ENCODE measurements around the gene IRAK1.
"Not testable (repeated sequence)": the region's sequence is repeated elsewhere in the genome, so short reads cannot be mapped to it uniquely, and the experiment has no call there.

IRAK1 gene

DNA sequence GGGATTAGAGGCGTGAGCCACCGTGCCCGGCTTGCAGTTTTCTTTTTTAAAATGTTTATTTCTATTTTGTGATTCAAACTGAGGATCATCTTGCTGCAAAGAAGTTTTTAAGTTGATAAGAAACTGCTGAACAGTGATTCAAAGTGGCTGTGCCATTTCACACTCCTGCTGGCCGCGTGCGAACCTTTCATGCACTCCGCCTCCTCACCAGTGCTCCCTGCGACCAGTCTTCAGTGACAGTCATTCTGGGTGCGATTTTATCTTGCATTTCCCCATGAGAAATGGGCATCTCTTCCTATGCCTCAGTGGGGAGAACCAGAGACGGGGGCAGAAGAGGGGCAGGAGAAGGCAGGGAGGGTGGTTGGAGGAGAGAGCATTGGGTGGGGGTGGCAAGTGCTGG, 25.7 kb downstream of the IRAK1 start:
- DNase-seq, result no peak

DNA sequence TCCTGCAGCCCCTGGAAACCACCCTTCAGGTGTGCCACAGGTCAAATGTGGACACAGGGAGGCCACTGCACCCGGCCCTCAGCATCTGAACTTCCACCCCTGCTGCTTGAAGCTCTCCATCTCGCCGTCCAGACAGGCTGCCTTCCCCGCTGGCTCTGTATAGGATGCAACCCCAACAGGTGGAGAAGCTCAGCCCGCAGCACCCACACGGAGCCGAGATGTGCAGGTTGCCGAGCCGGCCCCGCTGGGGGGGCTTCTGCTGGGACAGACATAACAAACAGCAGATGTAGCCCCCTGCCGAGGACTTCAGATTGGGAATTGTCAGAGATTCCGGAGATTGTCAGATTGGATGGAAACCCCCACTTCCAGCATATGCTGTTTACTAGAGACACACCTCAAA, 26.6 kb downstream of the IRAK1 start:
- no peak for DNase-seq

DNA sequence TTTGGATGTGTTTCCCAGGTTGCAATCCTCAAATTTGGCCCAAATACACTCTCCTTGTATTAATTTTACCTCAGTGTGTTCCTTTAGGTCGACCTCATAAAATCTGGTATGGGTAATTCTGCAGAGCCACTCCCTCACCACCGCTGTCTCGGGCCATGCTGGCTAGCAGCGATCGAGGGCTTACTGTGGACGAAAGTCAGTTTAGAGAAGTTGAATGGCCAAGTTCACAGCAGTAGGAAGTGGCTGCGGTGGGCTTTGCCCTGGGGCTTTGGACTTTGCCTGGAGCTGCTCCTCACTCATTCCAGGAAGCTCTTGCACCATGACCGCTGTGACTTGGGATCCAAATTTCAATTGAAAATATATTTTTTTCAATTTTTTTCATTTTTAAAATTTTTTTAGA, 27.5 kb downstream of the IRAK1 start:
- DNase-seq, result no peak

GRCh38 chrX:153991013-153991580, 28.6 kb downstream of the IRAK1 start:
- DNase-seq, result no peak

GRCh38 chrX:153989973-153990655, 29.6 kb downstream of the IRAK1 start:
- DNase-seq, result no peak

- no peak for DNase-seq
Observed at GRCh38 chrX:153988493-153988892, 31.2 kb downstream of the IRAK1 start.

- DNase-seq, result no peak
Observed at GRCh38 chrX:153984351-153985178, 35.1 kb downstream of the IRAK1 start.

GRCh38 chrX:153983321-153983801, 36.3 kb downstream of the IRAK1 start:
- no peak for DNase-seq

GRCh38 chrX:153981771-153982533, 37.8 kb downstream of the IRAK1 start:
- peak; percentile 56 for DNase-seq

- no peak for DNase-seq
Observed at GRCh38 chrX:153981231-153981630, 38.5 kb downstream of the IRAK1 start.

DNA sequence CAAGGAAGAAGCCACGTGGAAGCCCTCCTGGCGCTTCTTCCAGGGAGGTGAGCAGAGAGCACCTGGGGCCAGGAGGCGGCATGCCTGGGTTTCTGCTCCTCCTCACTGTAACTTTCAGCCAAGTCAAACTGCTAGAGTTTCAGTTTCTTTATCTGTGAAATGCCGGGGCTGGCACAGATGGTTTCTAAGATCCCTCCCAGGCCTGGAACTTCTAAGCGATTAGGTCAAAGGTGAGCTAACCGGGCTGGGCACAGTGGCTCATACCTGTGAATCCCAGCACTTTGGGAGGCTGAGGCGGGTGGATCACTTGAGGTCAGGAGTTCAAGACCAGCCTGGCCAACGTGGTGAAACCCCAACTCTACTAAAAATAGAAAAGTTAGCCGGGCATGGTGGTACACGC, 39.3 kb downstream of the IRAK1 start:
- not testable (repeated sequence) for DNase-seq

DNA sequence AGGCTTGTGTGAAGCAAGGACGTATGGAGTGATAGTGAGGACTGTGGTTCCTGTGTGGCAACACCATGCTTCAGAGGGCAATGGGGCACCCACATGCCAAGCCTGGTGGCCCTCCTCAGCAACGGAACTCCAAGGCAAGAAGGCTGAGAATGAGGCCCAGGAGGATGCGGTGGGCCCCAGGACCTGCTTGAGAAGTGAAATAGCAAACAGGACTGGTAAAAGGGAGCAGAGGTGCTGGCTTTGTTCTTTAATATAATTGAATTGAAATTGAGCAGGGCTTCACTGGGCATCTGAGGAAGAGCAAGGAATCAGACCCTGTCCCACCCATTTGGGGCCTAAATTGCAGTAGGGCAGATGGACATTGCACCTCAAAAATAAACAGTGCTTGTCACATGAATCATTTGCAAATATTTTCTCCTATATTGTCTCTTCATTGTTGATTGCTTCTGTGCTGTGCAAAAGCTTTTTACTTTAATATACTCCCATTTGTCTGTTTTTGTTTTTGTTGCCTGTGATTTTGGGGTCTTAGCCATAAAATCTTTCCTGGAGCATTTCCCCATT, 44.9 kb downstream of the IRAK1 start:
- no peak for DNase-seq

DNA sequence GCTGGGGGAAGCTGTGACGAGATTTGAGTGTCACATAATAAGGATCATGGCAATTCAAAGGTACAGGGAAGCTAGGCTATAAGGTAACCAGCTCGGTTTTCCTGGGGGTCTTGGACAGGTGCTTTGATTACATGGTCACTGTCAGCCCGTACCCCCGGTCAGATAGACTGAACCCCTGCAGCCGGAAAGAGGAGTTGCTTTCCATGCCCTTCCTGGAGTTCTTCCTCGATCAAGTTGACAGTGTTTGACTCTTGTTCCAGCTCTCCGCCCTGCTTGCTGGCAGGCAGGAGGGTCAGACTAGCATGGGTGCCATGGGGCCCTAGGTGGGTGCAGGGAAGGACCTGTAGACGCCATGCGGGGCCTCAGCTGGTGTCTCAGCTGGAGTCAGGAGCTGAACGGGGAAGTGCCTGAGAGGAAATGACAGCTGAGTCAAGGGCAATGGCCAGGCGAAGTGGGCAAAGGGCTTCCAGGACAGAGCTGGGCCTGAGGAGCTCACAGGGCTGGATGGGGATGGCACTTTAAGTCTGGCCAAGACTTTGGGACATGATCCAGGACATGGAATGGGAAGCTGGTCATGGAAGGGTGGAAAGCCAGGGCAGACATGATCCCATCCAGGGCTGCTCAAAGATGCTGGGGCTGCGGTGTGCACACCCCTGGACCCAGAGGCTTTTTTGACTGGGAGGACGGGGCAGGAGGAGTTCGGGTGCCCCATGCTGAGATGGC, 45.5 kb downstream of the IRAK1 start:
- DNase-seq, result no peak

DNA sequence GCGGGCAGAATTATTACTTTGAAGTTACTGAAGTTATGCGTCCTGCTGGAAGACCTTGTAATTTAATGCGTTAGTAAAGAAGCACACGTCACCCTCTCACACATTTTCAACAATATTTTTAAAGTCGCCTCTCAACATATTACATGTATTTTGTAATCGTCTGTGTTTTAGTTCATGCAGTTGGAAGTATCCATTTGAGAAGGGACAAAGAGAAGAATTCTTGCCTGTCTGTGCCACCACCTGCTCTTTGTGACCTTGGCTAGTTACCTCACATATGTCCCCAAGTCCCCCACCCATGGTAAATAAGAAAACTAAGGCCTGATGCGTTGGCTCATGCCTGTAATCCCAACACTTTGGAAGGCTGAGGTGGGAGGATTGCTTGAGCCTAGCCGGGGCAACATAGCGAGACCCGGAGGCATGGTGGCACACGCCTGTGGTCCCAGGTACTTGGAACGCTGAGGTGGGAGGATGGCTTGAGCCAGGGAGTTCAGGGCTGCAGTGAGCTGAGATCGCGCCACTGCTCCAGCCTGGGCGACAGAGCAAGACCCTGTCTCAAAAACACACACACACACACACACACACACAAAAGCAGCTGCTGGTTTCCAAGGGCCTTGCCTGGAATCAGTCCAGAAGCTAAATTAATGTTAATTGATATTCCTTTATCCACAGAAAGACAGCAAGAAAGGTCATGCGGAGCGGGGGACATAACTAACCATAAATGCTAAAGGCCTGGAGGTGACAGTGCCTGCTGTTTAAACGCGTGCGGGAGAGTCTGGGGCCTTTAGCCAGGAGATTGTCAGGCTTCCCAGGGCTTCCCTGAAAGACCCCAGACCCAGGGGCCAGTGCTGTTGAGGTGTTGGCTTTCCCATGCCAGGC, 46.3 kb downstream of the IRAK1 start:
- DNase-seq, result no peak

DNA sequence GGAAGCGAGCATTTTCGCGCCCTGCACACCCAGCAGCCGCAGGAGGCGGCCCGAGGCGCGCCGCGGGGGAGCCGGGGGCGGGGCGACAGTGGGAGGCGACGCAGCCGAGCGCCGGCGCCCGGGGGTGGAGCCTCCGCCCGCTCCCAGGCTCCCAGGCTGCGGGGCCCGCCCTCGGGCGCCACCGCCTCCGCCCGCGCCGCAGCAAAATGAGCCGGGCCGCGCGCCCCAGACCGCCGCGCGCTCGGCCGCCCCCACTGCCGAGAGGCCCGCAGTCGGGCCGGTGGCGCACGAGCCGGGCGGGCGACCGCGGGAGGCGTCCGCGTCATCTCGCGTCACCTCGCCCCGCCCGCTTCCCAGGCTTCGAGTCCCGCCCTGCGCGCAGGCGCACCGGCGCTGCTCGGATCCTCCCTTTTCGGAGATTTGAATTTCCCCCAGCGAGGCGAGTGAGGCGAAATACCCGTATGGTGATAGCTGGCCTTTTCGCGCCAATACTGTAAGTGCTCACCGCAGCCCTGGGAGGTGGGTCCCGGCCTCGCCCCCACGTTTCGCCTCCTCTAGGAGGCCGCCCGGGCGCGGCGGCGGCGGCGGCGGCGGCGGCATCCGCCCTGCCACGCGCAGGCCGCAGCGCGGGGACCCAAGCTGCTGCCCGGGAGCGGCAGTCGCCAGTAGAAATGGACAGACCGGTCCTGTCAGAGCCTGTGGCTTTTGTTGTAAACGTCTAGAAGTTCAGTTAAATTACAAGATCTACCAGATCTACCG, 47.2 kb downstream of the IRAK1 start, which contains the start of gene TMEM187:
TSS of gene TMEM187 (plus strand) at position 387 of the 759 bp plus-strand sequence. CDS start 9,309 bp downstream, outside the sequence.
- DNase-seq, result peak; percentile 62

DNA sequence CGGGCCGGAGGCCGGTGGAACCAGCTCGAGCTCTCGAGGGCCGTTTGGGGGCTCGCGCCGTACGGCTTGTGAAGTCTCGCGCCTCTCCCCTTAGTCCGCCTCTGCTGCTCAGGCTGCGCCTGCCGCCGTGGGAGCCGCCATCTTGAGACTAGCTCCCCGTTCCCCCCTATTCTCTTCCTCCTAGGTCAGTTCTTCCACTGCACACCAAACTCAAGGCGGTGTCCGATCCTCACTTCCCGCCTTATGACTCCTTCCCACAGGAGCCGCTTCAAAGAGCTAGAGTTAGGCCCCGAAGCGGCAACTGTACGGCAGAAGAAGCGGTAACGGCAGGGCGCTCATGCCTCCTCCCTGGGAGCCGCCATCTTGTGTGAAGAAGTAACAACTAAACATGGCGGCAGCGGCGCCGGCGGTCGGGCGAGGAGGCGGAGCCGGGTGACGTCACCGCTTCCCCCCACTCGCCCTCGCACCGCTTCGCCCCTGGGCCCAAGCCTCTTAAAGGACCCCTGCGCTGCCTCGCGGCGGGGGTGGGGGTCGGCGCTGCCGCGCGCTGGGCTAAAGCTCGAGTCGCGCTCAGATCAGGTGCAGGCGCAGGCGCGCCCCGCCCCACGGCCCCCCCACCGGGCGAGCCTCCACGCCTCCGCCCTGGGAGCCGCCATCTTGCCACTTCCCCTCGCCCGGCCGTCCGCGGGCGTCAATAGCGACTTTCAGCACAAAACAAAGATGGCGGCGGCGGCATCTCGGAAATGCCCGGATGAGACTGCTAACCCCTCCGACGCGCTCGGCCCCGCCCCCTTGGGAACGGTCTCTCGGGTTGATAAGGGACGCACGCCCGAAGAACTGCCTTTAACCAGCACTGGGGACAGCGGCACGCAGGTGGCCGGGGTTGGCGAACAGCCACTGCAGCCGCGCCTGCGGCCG, 48.0 kb downstream of the IRAK1 start, which contains the start of gene HCFC1:
TSS of gene HCFC1 (minus strand) at position 369 of the 918 bp plus-strand sequence. CDS start 978 bp downstream, outside the sequence.
- DNase-seq, result peak; percentile 63

- DNase-seq, result peak; percentile 45
Observed at GRCh38 chrX:153971124-153971449, 48.6 kb downstream of the IRAK1 start.

GRCh38 chrX:153970357-153971123, 49.2 kb downstream of the IRAK1 start:
- no peak for DNase-seq
